GM18526 (cell line): ENCODE results near the gene GZF1.

Source experiments
- POLR2A ChIP-seq: IDR thresholded peaks from 3 replicates; pipeline ENCODE4 v1.6.1; 2011; ENCODE audit not compliant: insufficient read length; ENCODE audit errors: extremely low read depth

The GZF1 gene

GRCh38 chr20:23336476-23336875 is 25.5 kb upstream of the GZF1 start:
- TF ChIP-seq POLR2A = no peak

DNA sequence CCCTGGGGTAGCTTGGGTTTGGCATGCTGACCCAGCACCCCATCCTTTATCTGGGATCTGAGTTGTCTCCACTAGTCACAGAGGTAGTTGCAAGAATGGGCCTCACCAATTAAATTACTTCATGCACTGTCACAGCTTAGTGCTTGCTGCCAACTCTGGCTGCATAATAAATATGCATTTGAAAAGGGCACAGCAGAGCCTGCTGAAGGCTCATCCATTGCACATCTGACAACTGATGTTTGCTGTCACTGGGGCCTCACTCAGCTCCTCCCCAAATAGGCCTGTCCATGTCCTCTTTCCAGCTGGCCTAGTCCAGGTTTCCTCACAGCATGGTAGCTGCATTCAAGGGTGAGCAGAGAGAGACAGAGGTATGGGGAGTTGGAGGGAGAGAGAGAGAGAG is 24.7 kb upstream of the GZF1 start:
- TF ChIP-seq POLR2A = no peak

DNA sequence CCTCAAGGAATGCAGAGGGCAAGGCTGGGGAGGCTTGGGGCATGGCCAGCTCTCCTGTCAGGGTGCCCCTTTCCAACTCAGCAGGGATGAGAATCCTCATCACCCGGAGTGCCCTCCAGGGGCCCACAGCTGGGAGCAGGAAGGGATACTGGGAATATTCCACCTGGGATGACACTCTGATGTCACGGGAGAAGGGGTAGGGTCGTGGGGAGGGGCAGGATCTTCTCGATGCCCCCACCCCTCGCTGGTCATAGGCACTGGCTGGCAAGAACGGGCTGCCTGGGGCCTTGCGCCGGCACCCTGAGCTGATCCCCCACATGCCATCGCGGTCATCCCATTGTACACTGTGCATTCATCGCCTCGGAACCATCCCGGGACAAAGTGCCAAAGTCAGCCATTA is 22.0 kb upstream of the GZF1 start:
- TF ChIP-seq POLR2A = no peak

GRCh38 chr20:23340524-23340923 is 21.5 kb upstream of the GZF1 start:
- no peak for TF ChIP-seq POLR2A

DNA sequence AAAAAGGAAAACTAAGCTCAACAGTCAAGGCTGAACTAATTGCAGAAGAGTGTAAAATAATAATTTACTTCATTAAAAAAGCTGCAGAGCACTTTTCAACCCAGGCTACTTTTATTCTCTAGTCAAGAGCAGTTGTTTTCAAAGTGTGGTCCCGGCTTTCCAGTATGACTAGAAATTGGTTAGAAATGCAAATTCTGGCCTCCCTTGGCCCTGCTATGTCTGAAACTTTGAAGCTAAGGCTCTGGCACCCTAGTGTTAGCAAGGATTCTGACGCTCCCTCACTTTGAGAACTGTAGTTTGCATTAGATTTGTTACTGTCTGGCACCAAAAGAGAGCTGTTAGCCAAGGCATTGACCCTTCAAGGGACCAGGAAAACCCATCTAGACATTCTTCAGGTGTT is 20.9 kb upstream of the GZF1 start:
- TF ChIP-seq POLR2A = no peak

DNA sequence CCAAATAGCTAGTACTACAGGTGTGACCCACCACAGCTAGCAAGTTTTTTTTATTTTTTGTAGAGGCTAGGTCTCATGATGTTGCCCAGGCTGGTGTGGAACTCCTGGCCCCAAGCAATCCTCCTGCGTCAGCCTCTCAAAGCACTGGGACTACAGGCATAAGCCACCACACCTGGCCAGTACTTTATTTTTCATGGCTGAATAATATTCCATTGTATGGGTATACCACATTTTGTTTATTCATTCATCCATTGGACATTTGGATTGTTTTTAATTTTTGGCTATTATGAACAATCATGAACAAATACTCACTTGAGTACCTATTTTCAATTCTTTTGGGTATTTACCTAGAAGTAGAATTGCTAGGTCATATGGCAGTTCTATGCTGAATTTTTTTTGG is 18.4 kb upstream of the GZF1 start:
- no peak for TF ChIP-seq POLR2A

GRCh38 chr20:23344336-23344735 is 17.6 kb upstream of the GZF1 start:
- no peak for TF ChIP-seq POLR2A

DNA sequence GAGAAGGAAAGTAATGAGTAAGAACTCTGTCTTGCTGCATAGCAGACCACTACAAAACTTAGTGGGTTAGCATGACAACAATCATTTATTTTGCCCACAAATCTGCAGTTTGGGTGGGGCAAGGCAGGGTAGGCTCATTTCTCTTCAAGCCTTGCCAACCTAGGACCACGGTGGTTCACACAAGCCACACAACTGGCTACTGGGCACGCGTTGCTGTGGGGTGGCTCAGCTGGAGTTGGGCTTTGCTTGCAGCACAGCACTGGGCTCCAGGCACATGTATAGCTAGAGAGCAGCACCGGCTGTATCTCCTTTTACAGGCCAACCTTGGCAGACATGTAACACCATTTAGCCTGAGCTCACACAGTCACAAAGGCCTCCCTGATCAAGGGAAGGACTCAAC is 16.0 kb upstream of the GZF1 start:
- no peak for TF ChIP-seq POLR2A

DNA sequence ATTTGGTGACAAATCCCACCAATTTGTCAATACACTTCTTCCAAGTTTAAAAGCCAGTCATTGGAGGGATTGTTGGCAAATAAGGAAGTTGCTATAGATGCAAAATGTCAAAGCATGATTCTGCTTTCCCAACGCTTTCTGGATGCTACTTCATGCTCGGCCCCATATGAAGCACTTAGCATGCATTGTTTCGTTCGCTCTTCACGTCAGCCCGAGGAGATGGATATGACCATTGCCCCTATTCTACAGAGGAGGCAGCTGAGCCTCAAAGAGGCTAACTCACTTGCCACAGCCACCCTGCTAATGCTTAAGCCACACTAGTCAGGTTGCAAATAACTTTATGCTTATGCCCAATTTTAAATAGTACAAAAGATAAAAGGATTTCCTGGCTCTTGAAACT is 14.2 kb upstream of the GZF1 start:
- TF ChIP-seq POLR2A = no peak

- TF ChIP-seq POLR2A = no peak
Measured at GRCh38 chr20:23349338-23350195, 12.4 kb upstream of the GZF1 start.

- peak; percentile 79 for TF ChIP-seq POLR2A
Measured at GRCh38 chr20:23350196-23350903, 11.6 kb upstream of the GZF1 start, which contains the start of gene NXT1. TSS of gene NXT1 (plus strand) at chr20:23350791. CDS start at chr20:23354042, 3,251 bp downstream.

- TF ChIP-seq POLR2A = peak; percentile 31
Measured at GRCh38 chr20:23350904-23351838, 10.8 kb upstream of the GZF1 start.

DNA sequence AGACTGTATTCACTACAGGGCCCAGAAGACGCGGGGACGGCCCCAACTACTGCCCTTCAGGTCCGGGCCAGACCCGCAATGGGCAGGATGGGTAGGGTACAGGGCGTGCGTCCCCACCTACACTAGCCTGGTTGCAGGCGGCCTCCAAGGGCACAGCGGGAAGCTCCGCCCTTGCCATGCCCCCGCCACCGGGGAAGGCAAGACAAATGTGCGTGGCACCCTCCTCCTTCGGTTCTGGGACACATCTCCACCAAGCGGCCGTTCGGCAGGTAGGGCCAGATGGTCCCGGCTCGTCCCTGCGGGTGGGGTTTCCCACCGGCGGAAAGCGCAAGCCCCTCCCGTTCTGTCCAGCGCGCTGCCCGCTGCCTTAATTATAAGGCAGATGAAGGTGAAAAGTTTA is 5.8 kb upstream of the GZF1 start:
- TF ChIP-seq POLR2A = no peak

- peak; percentile 73 for TF ChIP-seq POLR2A
Measured at GRCh38 chr20:23357767-23358562, 4.0 kb upstream of the GZF1 start.

DNA sequence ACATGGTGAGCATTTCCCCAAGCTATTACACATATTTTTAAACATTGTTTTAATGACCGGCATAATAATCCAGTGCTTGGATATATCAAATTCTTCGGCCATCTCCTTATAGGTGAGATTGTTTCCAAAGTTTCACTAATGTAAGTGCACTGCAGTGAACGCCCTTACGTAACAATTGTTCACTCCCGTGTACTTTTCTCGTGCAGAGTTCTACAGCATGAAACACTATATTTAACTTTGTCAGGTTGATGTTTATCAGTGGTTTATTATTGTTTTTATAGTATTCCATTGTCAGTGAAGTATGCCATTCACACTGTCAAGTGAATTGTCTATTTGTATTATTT is 3.4 kb upstream of the GZF1 start:
- TF ChIP-seq POLR2A = no peak
